AG04449 (cell line): ENCODE results near the gene KCNJ2.

Source experiments
- CTCF ChIA-PET: fragments of 350-600 bp; formaldehyde crosslinking; extraction: SDS; loops from one replicate; lab custom pipeline; 2021; ENCODE audit warnings: antibody characterized with exemption; lab: Yijun Ruan, JAX
- POLR2A ChIA-PET: fragments of 400-600, 350-600 bp; formaldehyde crosslinking; extraction: SDS; loops from one replicate; lab custom pipeline; 2020; ENCODE audit warnings: antibody characterized with exemption, inconsistent platforms; lab: Yijun Ruan, JAX
- DNase-seq: peaks from one replicate; pipeline ENCODE4 v3.0.0-alpha.2; 2010; ENCODE audit warnings: low read depth, low spot score
- H3K4me3 ChIP-seq: 2 replicates; pipeline ENCODE4 v1.5.1; 2011; ENCODE audit warnings: low read depth, mild to moderate bottlenecking, control low read depth, low read length
- TF ChIP-seq, protein P1 (sequence below): IDR thresholded peaks from one replicate; pipeline ENCODE4 v1.5.1; 2011; ENCODE audit warnings: mild to moderate bottlenecking, moderate library complexity, low read length, control low read depth, inconsistent platforms; ENCODE audit not compliant: insufficient read depth; ENCODE audit errors: missing control alignments

Gene KCNJ2

DNA sequence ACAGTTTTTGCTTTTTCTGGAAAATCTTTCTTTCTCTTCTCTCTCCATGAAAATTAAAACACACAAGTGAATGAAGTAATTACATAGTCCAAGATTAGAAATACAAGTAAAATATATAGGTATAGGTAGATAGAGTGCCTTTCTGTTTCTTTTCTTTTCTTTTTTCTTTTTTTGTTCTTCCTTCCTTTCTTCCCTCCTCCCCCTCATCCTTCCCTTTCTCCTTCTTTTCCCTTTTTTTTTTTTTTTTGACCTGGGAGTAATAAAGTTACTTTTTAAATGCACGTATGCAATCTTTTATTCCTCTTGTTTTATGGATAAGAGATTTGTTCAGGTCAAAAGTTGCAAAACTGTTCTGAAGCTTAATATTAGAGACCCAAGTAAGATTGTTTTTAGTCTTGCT, 34.6 kb upstream of the KCNJ2 start:
- ChIA-PET POLR2A (no interaction called here), CTCF (no interaction called here)
- DNase-seq, result no peak
- no peak overlapping the region for H3K4me3 ChIP-seq
- TF ChIP-seq, protein P1, sequence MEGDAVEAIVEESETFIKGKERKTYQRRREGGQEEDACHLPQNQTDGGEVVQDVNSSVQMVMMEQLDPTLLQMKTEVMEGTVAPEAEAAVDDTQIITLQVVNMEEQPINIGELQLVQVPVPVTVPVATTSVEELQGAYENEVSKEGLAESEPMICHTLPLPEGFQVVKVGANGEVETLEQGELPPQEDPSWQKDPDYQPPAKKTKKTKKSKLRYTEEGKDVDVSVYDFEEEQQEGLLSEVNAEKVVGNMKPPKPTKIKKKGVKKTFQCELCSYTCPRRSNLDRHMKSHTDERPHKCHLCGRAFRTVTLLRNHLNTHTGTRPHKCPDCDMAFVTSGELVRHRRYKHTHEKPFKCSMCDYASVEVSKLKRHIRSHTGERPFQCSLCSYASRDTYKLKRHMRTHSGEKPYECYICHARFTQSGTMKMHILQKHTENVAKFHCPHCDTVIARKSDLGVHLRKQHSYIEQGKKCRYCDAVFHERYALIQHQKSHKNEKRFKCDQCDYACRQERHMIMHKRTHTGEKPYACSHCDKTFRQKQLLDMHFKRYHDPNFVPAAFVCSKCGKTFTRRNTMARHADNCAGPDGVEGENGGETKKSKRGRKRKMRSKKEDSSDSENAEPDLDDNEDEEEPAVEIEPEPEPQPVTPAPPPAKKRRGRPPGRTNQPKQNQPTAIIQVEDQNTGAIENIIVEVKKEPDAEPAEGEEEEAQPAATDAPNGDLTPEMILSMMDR, result no peak

DNA sequence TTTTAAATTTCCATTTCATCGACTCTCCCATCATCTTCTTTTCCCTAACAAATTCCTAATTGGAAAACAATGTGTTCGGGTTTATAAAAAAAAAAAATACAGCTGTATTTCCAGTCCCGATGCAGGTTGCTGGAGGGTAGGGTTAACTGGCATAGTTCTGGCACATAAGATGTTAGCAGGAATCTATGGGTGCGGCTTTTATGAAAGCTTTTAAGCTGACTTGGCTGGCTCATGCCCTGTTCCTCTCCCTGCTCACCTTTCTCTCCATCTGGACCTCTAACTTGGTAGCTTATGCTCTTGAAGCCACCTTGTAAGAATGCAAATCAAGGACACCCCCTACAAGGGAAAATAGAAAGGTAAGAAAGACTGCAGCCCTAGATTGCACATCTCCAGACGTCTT, 33.2 kb upstream of the KCNJ2 start:
- H3K4me3 ChIP-seq, result no peak overlapping the region
- POLR2A ChIA-PET, result no interaction called here
- CTCF ChIA-PET, result no interaction called here
- TF ChIP-seq, protein P1, result no peak
- no peak for DNase-seq

DNA sequence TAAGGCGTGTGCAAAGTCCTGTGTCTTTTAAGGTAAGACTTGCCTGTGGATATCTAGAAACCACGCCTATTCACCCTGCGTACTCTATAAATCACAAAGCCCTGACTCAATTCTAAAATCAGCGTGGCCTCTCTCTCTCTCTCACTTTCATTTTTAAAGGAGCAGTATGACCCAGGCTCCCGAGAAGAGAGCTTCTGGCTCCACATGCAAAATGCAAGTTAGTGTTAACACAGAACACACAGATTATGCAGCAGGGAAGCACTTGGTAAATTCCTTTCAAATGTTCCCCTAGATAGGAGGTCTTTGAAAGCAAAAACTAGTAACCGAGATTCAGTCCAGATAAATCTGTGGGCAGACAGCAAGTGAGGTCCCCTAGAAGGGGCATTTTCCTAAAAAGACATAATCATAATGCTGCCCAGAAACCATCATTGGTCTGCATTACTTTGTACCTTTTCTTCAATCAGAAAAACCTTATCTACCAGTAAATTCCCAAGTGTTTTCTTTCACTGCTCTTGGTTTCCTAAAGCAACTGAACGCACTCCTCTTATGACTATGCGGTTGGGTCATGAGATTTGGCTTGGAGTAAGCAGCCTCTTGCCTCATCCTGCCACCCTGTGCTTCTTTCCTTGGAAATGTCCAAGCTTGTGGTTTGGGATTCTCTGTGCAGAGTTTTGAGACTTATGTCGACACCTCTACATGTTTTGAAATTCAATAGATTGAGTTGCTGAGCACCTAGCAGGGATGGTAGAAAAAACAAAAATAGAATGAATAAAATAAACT, 31.7 kb upstream of the KCNJ2 start:
- TF ChIP-seq, protein P1, result no peak
- ChIA-PET POLR2A (no interaction called here), CTCF (interaction anchor here (8.2 kb wide), 1 partner anchor 529 kb away, joined by 114 read pairs; no protein-coding TSS in a partner anchor)
- peak; percentile 23 for DNase-seq
- no peak overlapping the region; the same call in 1 of the 2 replicates for H3K4me3 ChIP-seq

DNA sequence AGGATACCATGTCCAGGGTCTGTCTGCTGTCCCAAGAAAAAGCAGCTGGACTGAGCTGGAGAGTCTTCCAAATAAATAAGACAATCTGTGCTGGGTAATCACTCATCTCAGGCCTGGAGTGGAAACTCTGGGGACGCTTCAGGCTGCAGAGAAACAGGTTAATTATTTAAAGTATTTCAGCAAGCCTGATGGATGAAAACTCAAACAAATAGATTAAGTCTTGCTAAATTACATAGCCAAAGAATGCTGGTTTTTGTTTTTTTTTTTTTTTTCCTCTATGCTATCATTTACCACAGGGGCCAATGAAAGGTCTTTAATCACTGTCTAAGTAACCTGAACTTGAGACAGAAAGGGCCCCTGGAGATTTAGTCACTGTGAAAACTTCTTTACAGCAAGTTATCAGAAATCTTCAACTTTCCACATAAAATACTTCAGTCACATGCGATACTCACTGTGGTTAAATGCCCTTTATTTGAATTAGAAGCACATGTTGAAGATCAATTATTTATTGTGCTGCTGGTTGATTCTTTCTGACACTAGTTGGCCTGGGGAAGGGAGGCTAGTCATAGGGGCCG, 31.0 kb upstream of the KCNJ2 start:
- no peak overlapping the region for H3K4me3 ChIP-seq
- CTCF ChIA-PET, result interaction anchor here (8.2 kb wide), 1 partner anchor 530 kb away, joined by 114 read pairs; no protein-coding TSS in a partner anchor
- TF ChIP-seq, protein P1, result no peak
- DNase-seq, result no peak
- POLR2A ChIA-PET, result no interaction called here

DNA sequence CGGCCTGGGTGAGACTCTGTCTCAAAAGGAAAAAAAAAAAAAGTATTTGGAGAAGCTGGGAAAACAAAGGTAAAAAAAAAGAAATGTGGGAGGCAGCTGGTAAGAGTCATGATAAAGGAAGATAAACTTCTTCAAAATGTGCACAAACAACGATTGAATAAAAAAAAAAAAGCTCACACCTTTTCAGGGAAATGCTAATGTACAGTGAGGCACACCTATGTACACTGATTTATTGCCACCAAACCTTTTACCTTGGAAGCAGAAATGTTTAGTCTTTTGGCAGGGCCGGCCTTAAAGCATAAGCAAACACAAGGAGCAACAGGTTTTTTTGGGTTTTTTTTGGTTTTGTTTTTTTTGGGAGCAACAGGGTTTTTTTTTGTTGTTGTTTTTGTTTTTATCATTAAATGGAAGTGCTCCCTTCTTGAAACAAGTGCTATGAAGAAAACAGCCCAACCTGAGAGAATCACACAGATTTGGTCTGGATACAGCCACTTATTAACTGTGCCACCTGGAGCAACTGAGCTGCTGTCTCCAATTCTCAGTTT, 29.8 kb upstream of the KCNJ2 start:
- TF ChIP-seq, protein P1, result no peak
- ChIA-PET CTCF (interaction anchor here (1.2 to 8.2 kb wide), 3 partner anchors 531 to 613 kb away, joined by 3 to 114 read pairs (median 14); no protein-coding TSS in a partner anchor), POLR2A (no interaction called here)
- no peak for DNase-seq
- H3K4me3 ChIP-seq, result no peak overlapping the region
